Measurements from ENCODE around the gene SLC36A1.

The SLC36A1 gene

GRCh38 chr5:151491062-151491461, 43.7 kb downstream of the SLC36A1 start:
- H3K4me2 ChIP-seq (ENCODE audit: low read length, poor library complexity, severe bottlenecking): no peak overlapping the region
- H3K27ac ChIP-seq (ENCODE audit: low read length, poor library complexity, severe bottlenecking): no peak overlapping the region
- no peak overlapping the region for H4K91ac ChIP-seq (ENCODE audit: low read length)
- no peak overlapping the region for H2BK120ac ChIP-seq (ENCODE audit: low read depth, low read length)
- H4K8ac ChIP-seq (ENCODE audit: low read length): no peak overlapping the region
- no peak overlapping the region for H2BK15ac ChIP-seq (ENCODE audit: low read depth, poor library complexity, severe bottlenecking)
- H3K9me3 ChIP-seq (ENCODE audit: control insufficient read depth, low read length): no peaks in the 10 kb centered on the region
- peak overlapping the region in 1 of 2 experiments; percentile 19 for H2BK12ac ChIP-seq (ENCODE audit: low read length in 2 of 2)
- no peak for DNase-seq
- H2BK5ac ChIP-seq (ENCODE audit: low read depth, low read length, poor library complexity, severe bottlenecking): no peak overlapping the region
- no peaks in the 10 kb centered on the region for H3K79me1 ChIP-seq (replicated peaks; ENCODE audit: low read length, poor library complexity, severe bottlenecking)
- no peak overlapping the region for H3K14ac ChIP-seq (ENCODE audit: low read length in 2 of 2)
- no peaks in the 10 kb centered on the region for H3K4me1 ChIP-seq (ENCODE audit: control insufficient read depth, insufficient read depth, low read depth, low read length)
- no peak overlapping the region for H3K4me3 ChIP-seq (ENCODE audit: insufficient read depth in 1 of 2, low read depth in 1 of 2, low read length in 2 of 2)
- no peak overlapping the region for H2AFZ ChIP-seq (ENCODE audit: low read depth, low read length)
- H3K4ac ChIP-seq (ENCODE audit: low read depth in 1 of 2, low read length in 2 of 2): no peak overlapping the region
- 68% methylated on average over 3 of the region's 4 CpGs for WGBS
- H3K27me3 ChIP-seq (ENCODE audit: control insufficient read depth in 1 of 2, insufficient read depth in 1 of 2, low read length in 2 of 2): no peaks in the 10 kb centered on the region
- H3K9ac ChIP-seq (ENCODE audit: low read length): no peak overlapping the region
- H3K18ac ChIP-seq (ENCODE audit: low read depth in 1 of 2, low read length in 2 of 2): no peak overlapping the region
- no peak overlapping the region for H2AK5ac ChIP-seq (ENCODE audit: low read length, severe bottlenecking)
- peaks cover 36 to 57% of the 10 kb centered on the region in 2 experiments for H3K36me3 ChIP-seq (ENCODE audit: control insufficient read depth in 1 of 2, insufficient read depth in 2 of 2, low read depth in 1 of 2, low read length in 2 of 2)
- no peak overlapping the region for H3K23ac ChIP-seq (ENCODE audit: low read length in 2 of 2)

- peak; percentile 66 for DNase-seq
- 88% methylated on average over 4 of the region's 5 CpGs for WGBS
- H2AK5ac ChIP-seq (ENCODE audit: low read length, severe bottlenecking): no peak overlapping the region
- no peaks in the 10 kb centered on the region for H3K27me3 ChIP-seq (ENCODE audit: control insufficient read depth in 1 of 2, insufficient read depth in 1 of 2, low read length in 2 of 2)
- no peak overlapping the region for H2BK12ac ChIP-seq (ENCODE audit: low read length in 2 of 2)
- H3K36me3 ChIP-seq (ENCODE audit: control insufficient read depth in 1 of 2, insufficient read depth in 2 of 2, low read depth in 1 of 2, low read length in 2 of 2): peaks cover 29 to 42% of the 10 kb centered on the region in 2 experiments
- H2BK15ac ChIP-seq (ENCODE audit: low read depth, poor library complexity, severe bottlenecking): no peak overlapping the region
- H3K18ac ChIP-seq (ENCODE audit: low read depth in 1 of 2, low read length in 2 of 2): no peak overlapping the region
- H2BK120ac ChIP-seq (ENCODE audit: low read depth, low read length): no peak overlapping the region
- H4K8ac ChIP-seq (ENCODE audit: low read length): no peak overlapping the region
- H2AFZ ChIP-seq (ENCODE audit: low read depth, low read length): no peak overlapping the region
- no peak overlapping the region for H3K14ac ChIP-seq (ENCODE audit: low read length in 2 of 2)
- H3K9me3 ChIP-seq (ENCODE audit: control insufficient read depth, low read length): no peaks in the 10 kb centered on the region
- no peak overlapping the region for H4K91ac ChIP-seq (ENCODE audit: low read length)
- peak overlapping the region; percentile 37 for H3K9ac ChIP-seq (ENCODE audit: low read length)
- H3K4ac ChIP-seq (ENCODE audit: low read depth in 1 of 2, low read length in 2 of 2): no peak overlapping the region
- no peak overlapping the region for H3K27ac ChIP-seq (ENCODE audit: low read length, poor library complexity, severe bottlenecking)
- H3K4me1 ChIP-seq (ENCODE audit: control insufficient read depth, insufficient read depth, low read depth, low read length): no peaks in the 10 kb centered on the region
- no peaks in the 10 kb centered on the region for H3K79me1 ChIP-seq (replicated peaks; ENCODE audit: low read length, poor library complexity, severe bottlenecking)
- H3K4me3 ChIP-seq (ENCODE audit: insufficient read depth in 1 of 2, low read depth in 1 of 2, low read length in 2 of 2): no peak overlapping the region
- no peak overlapping the region for H3K23ac ChIP-seq (ENCODE audit: low read length in 2 of 2)
- no peak overlapping the region for H3K4me2 ChIP-seq (ENCODE audit: low read length, poor library complexity, severe bottlenecking)
- H2BK5ac ChIP-seq (ENCODE audit: low read depth, low read length, poor library complexity, severe bottlenecking): no peak overlapping the region
Measured at GRCh38 chr5:151492729-151493128, 45.3 kb downstream of the SLC36A1 start.

GRCh38 chr5:151493665-151494064, 46.3 kb downstream of the SLC36A1 start:
- no peak for DNase-seq
- no peak overlapping the region for H3K14ac ChIP-seq (ENCODE audit: low read length in 2 of 2)
- H2BK15ac ChIP-seq (ENCODE audit: low read depth, poor library complexity, severe bottlenecking): no peak overlapping the region
- H3K27me3 ChIP-seq (ENCODE audit: control insufficient read depth in 1 of 2, insufficient read depth in 1 of 2, low read length in 2 of 2): no peaks in the 10 kb centered on the region
- no peak overlapping the region for H2AK5ac ChIP-seq (ENCODE audit: low read length, severe bottlenecking)
- no peak overlapping the region for H2BK5ac ChIP-seq (ENCODE audit: low read depth, low read length, poor library complexity, severe bottlenecking)
- H2AFZ ChIP-seq (ENCODE audit: low read depth, low read length): no peak overlapping the region
- H3K4me2 ChIP-seq (ENCODE audit: low read length, poor library complexity, severe bottlenecking): no peak overlapping the region
- no peak overlapping the region for H4K8ac ChIP-seq (ENCODE audit: low read length)
- peaks cover 22 to 33% of the 10 kb centered on the region in 2 experiments for H3K36me3 ChIP-seq (ENCODE audit: control insufficient read depth in 1 of 2, insufficient read depth in 2 of 2, low read depth in 1 of 2, low read length in 2 of 2)
- H3K18ac ChIP-seq (ENCODE audit: low read depth in 1 of 2, low read length in 2 of 2): no peak overlapping the region
- H3K79me1 ChIP-seq (replicated peaks; ENCODE audit: low read length, poor library complexity, severe bottlenecking): no peaks in the 10 kb centered on the region
- H3K9me3 ChIP-seq (ENCODE audit: control insufficient read depth, low read length): no peaks in the 10 kb centered on the region
- H3K4ac ChIP-seq (ENCODE audit: low read depth in 1 of 2, low read length in 2 of 2): no peak overlapping the region
- H4K91ac ChIP-seq (ENCODE audit: low read length): no peak overlapping the region
- H2BK120ac ChIP-seq (ENCODE audit: low read depth, low read length): no peak overlapping the region
- no peak overlapping the region for H3K4me3 ChIP-seq (ENCODE audit: insufficient read depth in 1 of 2, low read depth in 1 of 2, low read length in 2 of 2)
- no peak overlapping the region for H3K27ac ChIP-seq (ENCODE audit: low read length, poor library complexity, severe bottlenecking)
- no peak overlapping the region for H3K9ac ChIP-seq (ENCODE audit: low read length)
- H2BK12ac ChIP-seq (ENCODE audit: low read length in 2 of 2): no peak overlapping the region
- no peak overlapping the region for H3K23ac ChIP-seq (ENCODE audit: low read length in 2 of 2)
- no peaks in the 10 kb centered on the region for H3K4me1 ChIP-seq (ENCODE audit: control insufficient read depth, insufficient read depth, low read depth, low read length)
- WGBS: 98% methylated on average over 2 of the region's 2 CpGs

GRCh38 chr5:151495320-151495719, 47.9 kb downstream of the SLC36A1 start:
- Histone ChIP-seq H3K27ac (ENCODE audit: low read length, poor library complexity, severe bottlenecking) (no peak overlapping the region), H3K4me1 (ENCODE audit: control insufficient read depth, insufficient read depth, low read depth, low read length) (no peaks in the 10 kb centered on the region), H2BK5ac (ENCODE audit: low read depth, low read length, poor library complexity, severe bottlenecking) (no peak overlapping the region), H3K18ac (ENCODE audit: low read depth in 1 of 2, low read length in 2 of 2) (no peak overlapping the region), H3K36me3 (ENCODE audit: control insufficient read depth in 1 of 2, insufficient read depth in 2 of 2, low read depth in 1 of 2, low read length in 2 of 2) (peaks cover 9 to 16% of the 10 kb centered on the region in 2 experiments), H2BK120ac (ENCODE audit: low read depth, low read length) (no peak overlapping the region), H4K8ac (ENCODE audit: low read length) (no peak overlapping the region), H3K4me2 (ENCODE audit: low read length, poor library complexity, severe bottlenecking) (no peak overlapping the region), H3K79me1 (replicated peaks; ENCODE audit: low read length, poor library complexity, severe bottlenecking) (no peaks in the 10 kb centered on the region), H3K14ac (ENCODE audit: low read length in 2 of 2) (no peak overlapping the region), H3K9ac (ENCODE audit: low read length) (no peak overlapping the region), H3K23ac (ENCODE audit: low read length in 2 of 2) (no peak overlapping the region), H3K9me3 (ENCODE audit: control insufficient read depth, low read length) (no peaks in the 10 kb centered on the region), H2AK5ac (ENCODE audit: low read length, severe bottlenecking) (no peak overlapping the region), H3K4me3 (ENCODE audit: insufficient read depth in 1 of 2, low read depth in 1 of 2, low read length in 2 of 2) (no peak overlapping the region), H4K91ac (ENCODE audit: low read length) (no peak overlapping the region), H3K4ac (ENCODE audit: low read depth in 1 of 2, low read length in 2 of 2) (no peak overlapping the region), H2BK12ac (ENCODE audit: low read length in 2 of 2) (no peak overlapping the region), H3K27me3 (ENCODE audit: control insufficient read depth in 1 of 2, insufficient read depth in 1 of 2, low read length in 2 of 2) (no peaks in the 10 kb centered on the region), H2BK15ac (ENCODE audit: low read depth, poor library complexity, severe bottlenecking) (no peak overlapping the region), H2AFZ (ENCODE audit: low read depth, low read length) (no peak overlapping the region)
- 100% methylated on average over 1 of the region's 2 CpGs for WGBS
- DNase-seq: peak; percentile 30
